ENCODE results near the gene HIVEP2.

The HIVEP2 gene

DNA sequence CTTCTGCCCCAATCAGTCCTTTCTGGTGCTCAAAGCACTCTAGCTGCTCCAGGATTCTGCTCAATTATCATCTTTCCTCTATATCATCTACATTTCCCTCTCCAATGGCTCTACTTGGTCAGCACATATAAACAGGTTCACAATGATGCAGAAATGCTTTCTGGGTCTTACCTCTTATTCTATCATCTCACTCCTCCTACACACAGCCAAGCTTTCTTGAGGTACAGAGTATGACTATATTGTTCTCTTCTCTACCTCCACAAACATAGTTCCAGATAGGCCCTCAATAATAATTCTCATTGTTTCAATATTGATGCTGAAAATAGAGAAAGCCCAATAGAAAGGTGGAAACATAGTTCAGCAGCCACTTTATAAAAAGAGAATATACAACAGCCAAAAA lies 48.2 kb downstream of the HIVEP2 start:
- TF ChIP-seq, protein P1, sequence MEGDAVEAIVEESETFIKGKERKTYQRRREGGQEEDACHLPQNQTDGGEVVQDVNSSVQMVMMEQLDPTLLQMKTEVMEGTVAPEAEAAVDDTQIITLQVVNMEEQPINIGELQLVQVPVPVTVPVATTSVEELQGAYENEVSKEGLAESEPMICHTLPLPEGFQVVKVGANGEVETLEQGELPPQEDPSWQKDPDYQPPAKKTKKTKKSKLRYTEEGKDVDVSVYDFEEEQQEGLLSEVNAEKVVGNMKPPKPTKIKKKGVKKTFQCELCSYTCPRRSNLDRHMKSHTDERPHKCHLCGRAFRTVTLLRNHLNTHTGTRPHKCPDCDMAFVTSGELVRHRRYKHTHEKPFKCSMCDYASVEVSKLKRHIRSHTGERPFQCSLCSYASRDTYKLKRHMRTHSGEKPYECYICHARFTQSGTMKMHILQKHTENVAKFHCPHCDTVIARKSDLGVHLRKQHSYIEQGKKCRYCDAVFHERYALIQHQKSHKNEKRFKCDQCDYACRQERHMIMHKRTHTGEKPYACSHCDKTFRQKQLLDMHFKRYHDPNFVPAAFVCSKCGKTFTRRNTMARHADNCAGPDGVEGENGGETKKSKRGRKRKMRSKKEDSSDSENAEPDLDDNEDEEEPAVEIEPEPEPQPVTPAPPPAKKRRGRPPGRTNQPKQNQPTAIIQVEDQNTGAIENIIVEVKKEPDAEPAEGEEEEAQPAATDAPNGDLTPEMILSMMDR (IDR thresholded peaks at IDR 0.05) = no peak

DNA sequence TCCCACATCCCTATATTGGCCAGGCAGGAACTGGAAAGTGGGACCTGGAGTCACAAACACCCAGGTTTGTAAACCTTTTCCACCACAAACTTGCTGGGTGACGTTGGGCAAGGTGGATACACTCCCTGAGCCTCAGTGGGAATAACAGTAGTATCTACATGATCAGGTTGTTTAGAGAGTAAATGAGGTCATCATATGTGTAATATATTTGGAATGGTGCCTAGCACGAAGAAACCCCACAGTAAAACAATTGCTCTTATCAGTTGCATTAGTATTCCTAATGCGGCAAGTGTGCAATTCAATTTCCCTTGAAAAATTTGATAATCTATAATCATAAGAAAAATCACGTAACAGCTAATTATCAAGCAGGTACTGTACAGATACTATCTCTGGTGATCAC lies 51.9 kb downstream of the HIVEP2 start:
- TF ChIP-seq, protein P1 (IDR thresholded peaks at IDR 0.05) = no peak

DNA sequence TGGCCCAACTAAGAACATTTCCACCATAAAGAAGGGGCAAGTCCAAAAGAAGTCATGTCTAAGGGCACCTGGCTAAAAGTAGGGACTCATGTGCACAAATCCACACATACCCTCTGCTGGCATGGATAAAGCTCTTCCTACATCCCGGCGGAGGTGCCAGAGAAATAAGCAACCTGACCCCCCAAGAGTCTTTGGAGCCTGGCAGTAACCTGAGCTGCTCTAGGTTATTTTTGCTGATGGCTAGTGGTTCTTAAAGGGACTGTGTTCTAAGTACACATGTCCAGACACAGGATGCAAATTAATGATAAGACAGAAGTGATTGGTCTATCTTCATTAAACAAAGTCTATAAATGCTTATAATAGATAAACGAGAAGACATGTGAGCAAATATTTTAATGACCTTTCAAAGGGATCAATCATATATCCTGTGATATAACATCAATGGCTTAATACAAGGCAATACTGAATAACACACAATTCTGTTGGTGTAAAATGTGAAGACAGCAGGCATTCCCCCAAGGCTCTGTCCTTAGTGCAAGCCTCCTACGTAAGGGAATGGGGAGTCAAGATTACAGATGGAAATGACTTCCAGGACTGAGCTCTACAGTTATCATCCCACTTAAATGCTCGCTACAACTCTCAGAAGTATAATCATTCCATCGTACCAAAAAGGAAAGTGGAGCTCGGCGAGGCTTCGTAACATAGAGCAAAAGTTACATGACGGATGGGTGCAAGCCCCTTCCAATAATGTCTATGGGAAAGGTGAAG lies 52.5 kb downstream of the HIVEP2 start:
- TF ChIP-seq, protein P1 (IDR thresholded peaks at IDR 0.05) = no peak

DNA sequence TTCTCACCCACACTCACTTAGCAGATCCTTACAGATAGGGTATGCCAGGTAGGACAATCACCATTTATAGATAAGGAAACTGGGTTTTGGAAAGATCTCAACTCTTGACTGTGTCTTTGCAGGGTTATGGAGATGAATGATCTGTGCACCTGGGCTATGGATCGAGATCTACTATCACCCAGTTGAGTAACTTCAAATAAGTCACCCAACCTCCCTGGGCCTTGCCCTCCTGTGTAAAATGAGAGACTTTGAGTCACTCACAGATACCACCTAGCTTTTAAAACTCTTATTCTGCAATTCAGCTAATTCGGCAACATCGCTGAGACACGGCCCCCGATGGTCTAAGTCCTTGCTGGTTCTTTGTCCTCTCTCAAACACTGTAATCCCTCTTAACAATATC lies 53.5 kb downstream of the HIVEP2 start:
- TF ChIP-seq, protein P1 (IDR thresholded peaks at IDR 0.05) = no peak

DNA sequence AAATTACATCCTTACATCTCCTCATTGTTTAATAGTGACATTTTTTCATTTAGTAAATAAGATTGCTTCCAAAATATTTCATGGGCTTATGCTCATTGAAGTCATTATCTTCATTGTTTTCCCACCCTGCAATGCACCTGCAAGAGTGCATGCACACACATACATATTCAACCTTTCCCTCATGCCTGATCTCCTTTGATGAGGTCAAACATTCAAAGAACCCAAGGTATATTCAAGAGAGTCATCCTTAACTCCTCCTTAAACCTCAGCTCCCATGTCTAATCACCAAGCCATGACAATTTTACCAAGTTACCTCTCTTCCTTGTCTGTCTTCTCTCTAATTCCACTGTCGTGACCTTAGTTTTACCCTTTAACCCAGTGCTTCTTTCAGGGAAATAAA lies 56.5 kb downstream of the HIVEP2 start:
- TF ChIP-seq, protein P1 (IDR thresholded peaks at IDR 0.05) = no peak

DNA sequence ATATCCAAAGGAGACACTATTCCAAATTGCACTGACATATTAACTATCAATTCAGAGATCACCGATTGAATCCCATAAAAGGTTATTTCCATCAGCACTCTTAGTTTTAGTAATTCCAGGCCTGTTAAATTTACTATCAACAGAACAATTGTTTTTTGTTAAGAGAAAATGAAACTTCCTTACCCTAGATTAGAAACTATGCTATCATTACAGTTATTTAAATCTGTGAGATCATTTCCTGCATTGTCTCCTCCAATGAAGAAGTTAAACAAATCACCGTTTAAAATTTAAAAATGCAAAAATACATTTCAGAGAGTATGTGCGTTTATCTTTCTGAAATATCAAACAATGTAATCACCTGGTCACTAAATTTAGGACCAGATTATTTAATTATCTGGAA lies 57.5 kb downstream of the HIVEP2 start:
- TF ChIP-seq, protein P1 (IDR thresholded peaks at IDR 0.05) = no peak

DNA sequence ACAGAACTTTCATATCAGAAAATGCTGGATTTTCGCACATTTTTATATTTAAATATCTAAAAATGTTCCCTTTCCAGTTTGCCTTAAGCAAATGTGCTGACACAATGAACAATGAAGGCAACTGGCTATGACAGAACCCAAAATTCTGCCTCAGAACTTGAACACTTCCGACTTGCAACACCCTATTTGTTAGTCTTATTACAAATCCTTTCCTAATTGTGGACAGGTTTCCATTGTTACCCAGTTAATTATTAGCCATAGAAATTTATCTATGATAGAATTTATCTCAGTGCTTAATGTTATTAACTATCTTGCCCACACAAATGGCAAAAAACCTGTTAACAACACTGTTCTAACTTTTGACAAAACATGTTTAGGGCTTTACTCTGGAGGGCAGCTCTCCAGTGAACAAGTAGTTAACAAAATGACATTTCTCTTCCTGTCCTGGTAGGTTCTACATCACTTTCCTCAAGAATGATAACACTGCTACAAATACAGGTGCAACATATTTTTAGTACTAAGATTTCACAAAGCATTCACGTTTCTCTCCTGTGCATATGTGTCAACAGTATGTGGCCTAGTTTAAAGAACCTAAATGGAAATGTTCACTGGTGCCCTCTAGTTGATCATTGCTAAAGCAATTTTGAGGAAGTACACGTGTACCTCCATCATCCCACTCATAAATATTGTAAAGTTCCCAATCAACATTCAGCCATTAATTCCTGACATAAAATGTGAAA lies 58.4 kb downstream of the HIVEP2 start:
- TF ChIP-seq, protein P1 (IDR thresholded peaks at IDR 0.05) = peak; percentile 61

Data from LNCAP (cell line).